ENCODE results near the gene TNRC6A.

TNRC6A gene

DNA sequence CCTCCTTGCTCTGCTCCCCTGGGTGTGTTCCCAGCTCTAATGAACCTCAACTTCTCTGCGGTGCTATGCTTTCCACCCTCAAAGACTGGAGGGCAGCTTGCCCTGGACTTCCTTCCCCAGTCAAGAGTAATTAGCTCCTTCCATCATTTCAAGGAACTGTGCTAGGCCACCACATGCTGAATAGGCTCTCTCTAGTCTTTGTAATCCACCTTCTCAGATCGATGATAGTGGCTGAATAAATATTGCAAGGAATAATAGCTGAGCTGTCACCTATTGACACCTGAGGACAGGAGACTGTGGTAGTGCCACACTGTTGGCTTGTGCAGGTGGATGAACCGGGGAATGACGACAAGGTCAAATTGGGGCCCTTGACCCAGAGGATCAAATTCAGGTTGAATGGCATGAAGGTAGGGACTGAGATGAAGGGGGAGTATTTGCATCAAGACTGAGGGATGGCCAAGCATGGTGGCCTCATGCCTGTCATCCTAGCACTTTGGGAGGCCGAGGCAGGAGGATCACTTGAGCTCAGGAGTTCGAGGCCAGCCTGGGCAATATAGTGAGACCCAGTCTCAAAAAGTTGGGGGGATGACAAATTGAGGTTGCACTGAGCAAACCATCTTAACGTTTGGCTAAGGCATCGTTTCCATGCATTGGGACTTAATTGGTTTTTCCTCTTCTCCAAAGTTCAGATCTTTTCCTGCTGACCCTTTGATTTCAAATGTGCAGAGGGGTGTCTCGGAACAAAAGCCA is 97.5 kb downstream of the TNRC6A start:
- no peak for TF ChIP-seq CTCF (IDR thresholded peaks at IDR 0.05; ENCODE audit: low read depth, low read length)
- no peak for DNase-seq (ENCODE audit: low read depth in 2 of 2)

DNA sequence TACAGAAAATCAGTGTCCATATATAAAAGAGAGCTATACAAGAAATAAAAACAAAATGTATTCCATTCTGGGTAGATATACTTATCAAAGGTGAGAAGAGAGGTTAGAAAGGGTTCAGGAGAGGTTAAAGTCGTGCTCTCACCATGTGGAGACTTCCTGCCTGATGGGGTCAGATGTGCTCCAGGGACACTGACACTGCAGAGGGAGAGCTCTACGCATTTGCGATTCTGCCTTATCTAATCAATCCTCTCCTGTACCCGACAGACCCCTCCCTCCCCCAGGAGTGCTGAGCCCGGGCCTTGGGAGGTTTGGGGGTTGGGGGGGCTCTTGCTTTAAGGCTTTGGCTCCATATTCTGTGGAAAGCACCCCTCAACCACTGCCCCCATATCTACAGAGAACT is 99.7 kb downstream of the TNRC6A start:
- no peak overlapping the region for H3K4me3 ChIP-seq (replicated peaks in 1 of 2; ENCODE audit: low read depth in 2 of 2, low read length in 2 of 2)
- no peak for TF ChIP-seq CTCF (IDR thresholded peaks at IDR 0.05; ENCODE audit: low read depth, low read length)
- DNase-seq (ENCODE audit: low read depth in 2 of 2), result no peak

More for the DNA sequence above, 97.5 kb downstream of the TNRC6A start:
- H3K4me3 ChIP-seq (replicated peaks in 1 of 2; ENCODE audit: low read depth in 2 of 2, low read length in 2 of 2), result no peak overlapping the region

GRCh38 chr16:24833352-24833751 is 103.9 kb downstream of the TNRC6A start:
- H3K4me3 ChIP-seq (replicated peaks in 1 of 2; ENCODE audit: low read depth in 2 of 2, low read length in 2 of 2), result no peak overlapping the region
- no peak for TF ChIP-seq CTCF (IDR thresholded peaks at IDR 0.05; ENCODE audit: low read depth, low read length)
- no peak for DNase-seq (ENCODE audit: low read depth in 2 of 2)

- peak; percentile 80 for TF ChIP-seq CTCF (IDR thresholded peaks at IDR 0.05; ENCODE audit: low read depth, low read length)
- DNase-seq (ENCODE audit: low read depth in 2 of 2), result peak; percentile 58 to 63
- no peak overlapping the region for H3K4me3 ChIP-seq (replicated peaks in 1 of 2; ENCODE audit: low read depth in 2 of 2, low read length in 2 of 2)
Observed at GRCh38 chr16:24834459-24835335, 105.2 kb downstream of the TNRC6A start.

DNA sequence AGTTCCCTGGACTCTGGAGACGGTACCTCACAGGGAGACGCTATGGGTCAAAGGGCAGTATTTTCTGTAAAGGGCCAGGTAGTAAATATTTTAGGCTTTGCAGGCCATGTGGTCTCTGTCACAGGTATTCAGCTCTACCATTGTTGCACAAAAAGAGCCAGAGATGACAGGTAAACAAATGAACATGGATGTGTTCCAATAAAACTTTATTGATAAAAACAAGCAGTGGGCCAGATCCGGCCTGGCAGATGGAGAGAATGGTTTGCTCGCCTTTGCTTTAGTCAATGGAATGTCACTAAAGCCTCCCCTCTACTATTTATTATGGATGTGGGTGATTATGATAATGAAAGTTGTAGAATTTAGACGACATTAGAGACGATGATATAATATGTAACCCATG is 107.4 kb downstream of the TNRC6A start:
- no peak for DNase-seq (ENCODE audit: low read depth in 2 of 2)
- H3K4me3 ChIP-seq (replicated peaks in 1 of 2; ENCODE audit: low read depth in 2 of 2, low read length in 2 of 2), result no peak overlapping the region
- no peak for TF ChIP-seq CTCF (IDR thresholded peaks at IDR 0.05; ENCODE audit: low read depth, low read length)

DNA sequence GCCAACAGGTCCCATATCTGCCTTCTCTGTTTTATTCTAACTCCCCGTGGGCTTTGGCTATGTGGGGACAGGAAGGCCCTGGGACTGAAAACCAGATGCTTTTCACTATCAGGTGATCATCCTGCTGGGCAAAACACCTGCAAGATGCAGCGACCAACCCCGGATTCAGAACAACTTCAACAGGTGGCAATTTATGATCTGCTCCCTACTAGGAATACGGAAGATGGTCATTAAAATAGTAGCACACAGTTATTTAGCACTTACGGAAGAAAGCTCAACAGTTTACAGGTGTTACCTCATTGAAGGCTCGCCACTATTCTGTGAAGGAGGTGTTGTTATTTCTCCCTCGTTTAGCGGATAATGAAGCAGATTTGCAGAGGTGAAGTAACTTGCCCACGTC is 108.5 kb downstream of the TNRC6A start:
- TF ChIP-seq CTCF (IDR thresholded peaks at IDR 0.05; ENCODE audit: low read depth, low read length), result no peak
- DNase-seq (ENCODE audit: low read depth in 2 of 2), result no peak
- no peak overlapping the region for H3K4me3 ChIP-seq (replicated peaks in 1 of 2; ENCODE audit: low read depth in 2 of 2, low read length in 2 of 2)
